CD4-positive, alpha-beta memory T cell (primary cell): ENCODE measurements around the gene CSF2. TPM values are rescaled to one million over a fixed set of nuclear protein-coding genes. Genes with fewer than 3 reads are reported as not detected.

Source experiments
- CTCF ChIA-PET: fragments of 350-600 bp; sonication (Branson Sonifier 250); formaldehyde crosslinking; loops from one replicate; lab custom pipeline; 2021; ENCODE audit warnings: inconsistent platforms; ENCODE audit not compliant: partially characterized antibody; lab: Charles Lee
- POLR2A ChIA-PET: fragments of 350-600 bp; sonication (Branson Sonifier 250); formaldehyde crosslinking; loops from one replicate; lab custom pipeline; 2021; ENCODE audit not compliant: partially characterized antibody; lab: Charles Lee
- DNase-seq, 5 donors: peaks; one replicate each; pipeline versions ENCODE4 v3.0.0 to v3.0.0-alpha.2; 2020 to 2022; ENCODE audit warnings: mixed read lengths in 1 of 5
- H3K27ac ChIP-seq: one replicate; pipeline ENCODE4 v1.7.0; 2013; ENCODE audit warnings: low read depth, low read length
- H3K27me3 ChIP-seq: 2 replicates; pipeline ENCODE4 v1.7.0; 2013; ENCODE audit warnings: mild to moderate bottlenecking, low read length, moderate library complexity; ENCODE audit not compliant: insufficient read depth
- H3K36me3 ChIP-seq: 2 replicates; pipeline ENCODE4 v1.7.0; 2013; ENCODE audit warnings: mild to moderate bottlenecking, low read length, moderate library complexity; ENCODE audit not compliant: insufficient read depth
- H3K4me1 ChIP-seq: 2 replicates; pipeline ENCODE4 v1.7.0; 2013; ENCODE audit warnings: mild to moderate bottlenecking, low read length, moderate library complexity; ENCODE audit not compliant: insufficient read depth
- H3K4me3 ChIP-seq, 2 donors: one replicate each; pipeline ENCODE4 v1.7.0; 2013; ENCODE audit warnings: low read length in 2 of 2, mild to moderate bottlenecking in 1 of 2
- H3K9me3 ChIP-seq, 2 donors: one replicate each; pipeline ENCODE4 v1.7.0; 2013; ENCODE audit warnings: low read length in 2 of 2, control low read depth in 1 of 2; ENCODE audit not compliant: control insufficient read depth in 1 of 2
- H3K27ac Mint-ChIP-seq, 7 donors: one replicate each; pipeline ENCODE4 v1.8.0; 2020 to 2021; ENCODE audit warnings: mixed read lengths in 7 of 7, mild to moderate bottlenecking in 6 of 7, inconsistent platforms in 3 of 7, moderate library complexity in 3 of 7
- H3K27me3 Mint-ChIP-seq, 2 donors: one replicate each; pipeline ENCODE4 v1.8.0; 2020 to 2021; ENCODE audit warnings: mixed read lengths in 2 of 2
- H3K36me3 Mint-ChIP-seq, 2 donors: one replicate each; pipeline ENCODE4 v1.8.0; 2020 to 2021; ENCODE audit warnings: mixed read lengths in 2 of 2, inconsistent platforms in 1 of 2, mild to moderate bottlenecking in 1 of 2
- H3K4me1 Mint-ChIP-seq, 4 donors: one replicate each; pipeline ENCODE4 v1.8.0; 2020 to 2021; ENCODE audit warnings: mixed read lengths in 4 of 4, mild to moderate bottlenecking in 1 of 4
- H3K4me3 Mint-ChIP-seq, 8 donors: one replicate each; pipeline ENCODE4 v1.8.0; 2020 to 2021; ENCODE audit warnings: mixed read lengths in 8 of 8, mild to moderate bottlenecking in 7 of 8, moderate library complexity in 6 of 8, inconsistent platforms in 3 of 8
- H3K9me3 Mint-ChIP-seq, 8 donors: one replicate each; pipeline ENCODE4 v1.8.0; 2020 to 2021; ENCODE audit warnings: mixed read lengths in 8 of 8, mild to moderate bottlenecking in 5 of 8, inconsistent platforms in 3 of 8, moderate library complexity in 1 of 8
- intact Hi-C: fragments of 100-400 bp; cut with micrococcal nuclease; formaldehyde crosslinking; loops from one replicate; pipeline ENCODE4 v1.15.1; 2023
- polyA plus RNA-seq, 2 donors: library from polyadenylated mRNA; unstranded; fragments of 300-500 nt; fragmentation: Illumina TruSeq; gene quantifications; one replicate each; pipeline ENCODE4 v1.2.3, GENCODE V29; 2021
- total RNA-seq, 2 experiments: library from RNA; stranded (reverse); gene quantifications; one replicate each; pipeline ENCODE4 v1.2.3, GENCODE V29; 2021

The CSF2 gene
- total and polyA plus RNA-seq, 4 experiments from 2014 or later, result 0.77 TPM; not detected in 3

GRCh38 chr5:132090107-132090506, 16.5 kb downstream of the CSF2 start:
- H3K4me3 Mint-ChIP-seq, result no peak overlapping the region
- intact Hi-C loops, result no loop called here
- H3K27ac Mint-ChIP-seq, result no peak overlapping the region

GRCh38 chr5:132093271-132093670, 19.7 kb downstream of the CSF2 start:
- Histone ChIP-seq H3K9me3 (no peaks in the 10 kb centered on the region), H3K4me3 (no peak overlapping the region), H3K27ac (no peak overlapping the region), H3K4me1 (peaks cover 22% of the 10 kb centered on the region), H3K27me3 (no peaks in the 10 kb centered on the region), H3K36me3 (no peaks in the 10 kb centered on the region)
- CTCF ChIA-PET, result interaction anchor here (1.1 to 4.2 kb wide), 6 partner anchors 9 to 87 kb away, joined by 3 to 17 read pairs (median 5); partner anchors contain the start of gene IL3
- POLR2A ChIA-PET, result interaction anchor here (1.1 to 3.5 kb wide), 3 partner anchors 9 to 17 kb away, joined by 3 to 23 read pairs (median 4); no protein-coding TSS in a partner anchor
- H3K4me1 Mint-ChIP-seq, result peaks cover 17 to 72% (median 39%) of the 10 kb centered on the region in 4 donors
- no peak overlapping the region for H3K4me3 Mint-ChIP-seq
- peaks cover 0 to 3% (median 0%) of the 10 kb centered on the region in 8 donors for H3K9me3 Mint-ChIP-seq
- intact Hi-C loops, result no loop called here
- no peaks in the 10 kb centered on the region for H3K27me3 Mint-ChIP-seq
- H3K27ac Mint-ChIP-seq, result no peak overlapping the region
- no peaks in the 10 kb centered on the region for H3K36me3 Mint-ChIP-seq
- DNase-seq, result no peak

More at GRCh38 chr5:132090107-132090506, 16.5 kb downstream of the CSF2 start:
- DNase-seq, result no peak
- Histone ChIP-seq H3K9me3 (no peaks in the 10 kb centered on the region), H3K36me3 (no peaks in the 10 kb centered on the region), H3K27ac (no peak overlapping the region), H3K4me1 (peaks cover 15% of the 10 kb centered on the region), H3K4me3 (no peak overlapping the region), H3K27me3 (no peaks in the 10 kb centered on the region)
- Mint-ChIP-seq H3K27me3 (no peaks in the 10 kb centered on the region), H3K9me3 (peaks cover 0 to 3% (median 0%) of the 10 kb centered on the region in 8 donors), H3K36me3 (no peaks in the 10 kb centered on the region), H3K4me1 (peaks cover 13 to 52% (median 30%) of the 10 kb centered on the region in 4 donors)
- POLR2A ChIA-PET, result interaction anchor here (1.0 to 1.1 kb wide), 2 partner anchors 9 to 13 kb away, joined by 3 to 11 read pairs; no protein-coding TSS in a partner anchor
- CTCF ChIA-PET, result interaction anchor here (1.1 to 1.2 kb wide), 2 partner anchors 12 to 27 kb away, joined by 4 to 5 read pairs; no protein-coding TSS in a partner anchor

GRCh38 chr5:132094393-132095076, 20.9 kb downstream of the CSF2 start:
- peaks cover 0 to 3% (median 0%) of the 10 kb centered on the region in 8 donors for H3K9me3 Mint-ChIP-seq

GRCh38 chr5:132095077-132095410, 21.5 kb downstream of the CSF2 start:
- POLR2A ChIA-PET, result interaction anchor here (1.0 to 3.5 kb wide), 5 partner anchors 8 to 21 kb away, joined by 3 to 23 read pairs (median 3); partner anchors contain the start of gene CSF2

More at GRCh38 chr5:132094393-132095076, 20.9 kb downstream of the CSF2 start:
- H3K27me3 ChIP-seq, result no peaks in the 10 kb centered on the region
- H3K27ac ChIP-seq, result no peak overlapping the region
- Mint-ChIP-seq H3K36me3 (no peaks in the 10 kb centered on the region), H3K27me3 (no peaks in the 10 kb centered on the region), H3K27ac (peak overlapping the region in 4 of 7 donors; percentile 70 to 86 (median 74)), H3K4me3 (peak overlapping the region in 4 of 8 donors; percentile 21 to 42 (median 37)), H3K4me1 (peaks cover 29 to 74% (median 50%) of the 10 kb centered on the region in 4 donors)
- ChIA-PET POLR2A (interaction anchor here (1.0 to 3.5 kb wide), 6 partner anchors 8 to 20 kb away, joined by 3 to 23 read pairs (median 4); partner anchors contain the start of gene CSF2), CTCF (interaction anchor here (1.0 to 4.2 kb wide), 2 partner anchors 8 to 12 kb away, joined by 3 to 17 read pairs; no protein-coding TSS in a partner anchor)
- peaks cover 35% of the 10 kb centered on the region for H3K4me1 ChIP-seq
- DNase-seq, result peak in 1 of 5 donors; percentile 48
- H3K4me3 ChIP-seq, result no peak overlapping the region
- intact Hi-C loops, result loop anchor here (2.0 kb wide), 1 partner anchor 20 kb away; no protein-coding TSS in a partner anchor
- no peaks in the 10 kb centered on the region for H3K36me3 ChIP-seq
- H3K9me3 ChIP-seq, result no peaks in the 10 kb centered on the region

GRCh38 chr5:132095424-132095972, 21.9 kb downstream of the CSF2 start:
- CTCF ChIA-PET, result interaction anchor here (1.0 to 4.2 kb wide), 3 partner anchors 7 to 31 kb away, joined by 3 to 17 read pairs (median 6); no protein-coding TSS in a partner anchor
- peak in 1 of 5 donors; percentile 39 for DNase-seq

More at GRCh38 chr5:132095077-132095410, 21.5 kb downstream of the CSF2 start:
- H3K9me3 Mint-ChIP-seq, result peaks cover 0 to under 1% (median 0%) of the 10 kb centered on the region in 8 donors
- Histone ChIP-seq H3K4me3 (no peak overlapping the region), H3K36me3 (no peaks in the 10 kb centered on the region), H3K4me1 (peaks cover 40% of the 10 kb centered on the region), H3K27me3 (no peaks in the 10 kb centered on the region), H3K9me3 (no peaks in the 10 kb centered on the region), H3K27ac (no peak overlapping the region)
- CTCF ChIA-PET, result interaction anchor here (1.0 to 4.2 kb wide), 3 partner anchors 8 to 30 kb away, joined by 3 to 17 read pairs (median 6); no protein-coding TSS in a partner anchor
- H3K27ac Mint-ChIP-seq, result peak overlapping the region in 5 of 7 donors; percentile 65 to 86 (median 72)
- DNase-seq, result no peak
- H3K4me1 Mint-ChIP-seq, result peaks cover 34 to 74% (median 52%) of the 10 kb centered on the region in 4 donors
- no peaks in the 10 kb centered on the region for H3K27me3 Mint-ChIP-seq
- H3K36me3 Mint-ChIP-seq, result no peaks in the 10 kb centered on the region
- H3K4me3 Mint-ChIP-seq, result peak overlapping the region in 4 of 8 donors; percentile 21 to 52 (median 42)
- intact Hi-C loops, result loop anchor here (2.0 kb wide), 1 partner anchor 20 kb away; no protein-coding TSS in a partner anchor

GRCh38 chr5:132096904-132097303, 23.3 kb downstream of the CSF2 start:
- Mint-ChIP-seq H3K9me3 (no peaks in the 10 kb centered on the region), H3K4me3 (peak overlapping the region in 1 of 8 donors; percentile 27), H3K27me3 (no peaks in the 10 kb centered on the region), H3K27ac (peak overlapping the region in 4 of 7 donors; percentile 43 to 70 (median 66)), H3K36me3 (no peaks in the 10 kb centered on the region), H3K4me1 (peaks cover 46 to 81% (median 62%) of the 10 kb centered on the region in 4 donors)
- Histone ChIP-seq H3K4me3 (no peak overlapping the region), H3K36me3 (no peaks in the 10 kb centered on the region), H3K9me3 (no peaks in the 10 kb centered on the region), H3K27ac (no peak overlapping the region), H3K27me3 (no peaks in the 10 kb centered on the region), H3K4me1 (peaks cover 58% of the 10 kb centered on the region)
- ChIA-PET POLR2A (interaction anchor here (1.4 kb wide), 1 partner anchor 27 kb away, joined by 3 read pairs; no protein-coding TSS in a partner anchor), CTCF (interaction anchor here (1.8 kb wide), 1 partner anchor 32 kb away, joined by 6 read pairs; no protein-coding TSS in a partner anchor)
- DNase-seq, result no peak
- intact Hi-C loops, result no loop called here

More at GRCh38 chr5:132095424-132095972, 21.9 kb downstream of the CSF2 start:
- no peaks in the 10 kb centered on the region for H3K27me3 ChIP-seq
- H3K9me3 ChIP-seq, result no peaks in the 10 kb centered on the region
- H3K27ac ChIP-seq, result no peak overlapping the region
- no peaks in the 10 kb centered on the region for H3K9me3 Mint-ChIP-seq
- no peaks in the 10 kb centered on the region for H3K27me3 Mint-ChIP-seq
- POLR2A ChIA-PET, result interaction anchor here (1.0 to 3.5 kb wide), 5 partner anchors 7 to 21 kb away, joined by 3 to 23 read pairs (median 3); partner anchors contain the start of gene CSF2
- H3K4me1 ChIP-seq, result peaks cover 44% of the 10 kb centered on the region
- H3K36me3 Mint-ChIP-seq, result no peaks in the 10 kb centered on the region
- H3K4me3 ChIP-seq, result no peak overlapping the region
- intact Hi-C loops, result loop anchor here (2.0 kb wide), 1 partner anchor 21 kb away; no protein-coding TSS in a partner anchor
- no peaks in the 10 kb centered on the region for H3K36me3 ChIP-seq
- H3K4me3 Mint-ChIP-seq, result peak overlapping the region in 4 of 8 donors; percentile 13 to 43 (median 42)
- H3K27ac Mint-ChIP-seq, result peak overlapping the region in 3 of 7 donors; percentile 69 to 72 (median 70)
- peaks cover 38 to 74% (median 53%) of the 10 kb centered on the region in 4 donors for H3K4me1 Mint-ChIP-seq
